B cell (primary cell): ENCODE results near the gene KRT28. TPM values are rescaled to one million over a fixed set of nuclear protein-coding genes. Genes with fewer than 3 reads are reported as not detected.

ENCODE experiments used
- ATAC-seq: fragments of 200-7000 bp; cut with Tn5 transposase; one replicate; pipeline ENCODE4 v1.10.0; 2021; ENCODE audit warnings: low read depth, mild to moderate bottlenecking, moderate number of reproducible peaks, moderate library complexity
- CTCF ChIA-PET: fragments of 350-600 bp; sonication (Branson Sonifier 250); formaldehyde crosslinking; loops from one replicate; lab custom pipeline; 2021; ENCODE audit warnings: antibody characterized with exemption, inconsistent platforms; lab: Charles Lee
- POLR2A ChIA-PET: fragments of 350-600 bp; sonication (Branson Sonifier 250); formaldehyde crosslinking; loops from one replicate; lab custom pipeline; 2021; ENCODE audit warnings: antibody characterized with exemption; lab: Charles Lee
- DNase-seq: peaks from one replicate; pipeline ENCODE4 v3.0.0; 2013
- H2AFZ ChIP-seq: 2 replicates; pipeline ENCODE4 v1.6.1; 2012; ENCODE audit warnings: mild to moderate bottlenecking, low read depth, low read length; ENCODE audit not compliant: insufficient read depth, poor library complexity, severe bottlenecking
- H3K27ac ChIP-seq, 2 donors: 1 replicate in 1 of 2; 2 replicates in 1 of 2; pipeline ENCODE4 v1.5.1; 2012 to 2013; ENCODE audit warnings: low read length in 2 of 2, mild to moderate bottlenecking in 2 of 2, moderate library complexity in 1 of 2
- H3K27me3 ChIP-seq, 4 experiments: fragments of 200-600 bp in 1 of 4; sonication (generic) in 1 of 4; replicated peaks in 1 of 4; 1 replicate in 2 of 4; 2 replicates in 2 of 4; pipeline versions ENCODE4 v1.6.1 to v1.7.0; 2013 to 2016; ENCODE audit warnings: low read length in 3 of 4, mild to moderate bottlenecking in 2 of 4, mixed read lengths in 1 of 4, moderate library complexity in 1 of 4; ENCODE audit not compliant: insufficient read depth in 4 of 4, control insufficient read depth in 3 of 4; ENCODE audit errors: control extremely low read depth in 1 of 4
- H3K36me3 ChIP-seq, 2 experiments: replicated peaks in 1 of 2; 1 replicate in 1 of 2; 2 replicates in 1 of 2; pipeline versions ENCODE4 v1.6.1 to v1.7.1; 2013; ENCODE audit warnings: low read length in 1 of 2; ENCODE audit not compliant: insufficient read depth in 2 of 2, control insufficient read depth in 1 of 2; ENCODE audit errors: control extremely low read depth in 1 of 2, extremely low read depth in 1 of 2
- H3K4me1 ChIP-seq, 2 donors: fragments of 200-600 bp in 1 of 2; sonication (generic) in 1 of 2; 1 replicate in 1 of 2; 2 replicates in 1 of 2; pipeline versions ENCODE4 v1.5.1 to v1.6.1; 2013 to 2017; ENCODE audit warnings: low read length in 2 of 2; ENCODE audit not compliant: control insufficient read depth in 2 of 2, insufficient read depth in 2 of 2
- H3K4me2 ChIP-seq: replicated peaks from 2 replicates; pipeline ENCODE3; 2012; ENCODE audit warnings: mild to moderate bottlenecking, low read depth, low read length; ENCODE audit not compliant: poor library complexity, severe bottlenecking
- H3K4me3 ChIP-seq, 5 experiments: fragments of 200-600 bp in 1 of 5; sonication (generic) in 1 of 5; 1 replicate in 3 of 5; 2 replicates in 2 of 5; pipeline versions ENCODE4 v1.5.1 to v1.7.0; 2011 to 2016; ENCODE audit warnings: low read length in 4 of 5, mild to moderate bottlenecking in 4 of 5, low read depth in 2 of 5, control low read depth in 1 of 5, moderate library complexity in 1 of 5; ENCODE audit not compliant: insufficient read depth in 1 of 5; ENCODE audit errors: control extremely low read depth in 1 of 5, extremely low read depth in 1 of 5
- H3K79me2 ChIP-seq: fragments of 200-600 bp; sonication (generic); one replicate; pipeline ENCODE4 v1.6.0; 2016; ENCODE audit warnings: low read length; ENCODE audit not compliant: control insufficient read depth, insufficient read depth
- H3K9ac ChIP-seq: fragments of 200-600 bp; sonication (generic); 2 replicates; pipeline ENCODE4 v1.6.1; 2017; ENCODE audit warnings: mild to moderate bottlenecking, low read length, moderate library complexity
- H3K9me3 ChIP-seq, 3 donors: one replicate each; pipeline versions ENCODE4 v1.6.1 to v1.7.1; 2013; ENCODE audit warnings: low read length in 2 of 3; ENCODE audit not compliant: control insufficient read depth in 2 of 3, insufficient read depth in 1 of 3; ENCODE audit errors: control extremely low read depth in 1 of 3
- H4K20me1 ChIP-seq: 2 replicates; pipeline ENCODE4 v1.6.0; 2012; ENCODE audit warnings: mild to moderate bottlenecking, low read length; ENCODE audit not compliant: insufficient read depth, control insufficient read depth, poor library complexity, severe bottlenecking
- H3K27ac Mint-ChIP-seq: one replicate; pipeline ENCODE4 v1.8.0; 2021; ENCODE audit warnings: mixed read lengths
- H3K27me3 Mint-ChIP-seq: one replicate; pipeline ENCODE4 v1.8.0; 2021; ENCODE audit warnings: mixed read lengths
- H3K4me1 Mint-ChIP-seq: one replicate; pipeline ENCODE4 v1.8.0; 2021; ENCODE audit warnings: mixed read lengths
- H3K4me3 Mint-ChIP-seq: one replicate; pipeline ENCODE4 v1.8.0; 2021; ENCODE audit warnings: mixed read lengths
- H3K9me3 Mint-ChIP-seq: one replicate; pipeline ENCODE4 v1.8.0; 2022; ENCODE audit warnings: mixed read lengths; ENCODE audit not compliant: insufficient read depth
- EZH2 ChIP-seq: IDR thresholded peaks from 2 replicates; pipeline ENCODE4 v1.6.1; 2012; ENCODE audit warnings: borderline replicate concordance, low read depth, mild to moderate bottlenecking, moderate library complexity, low read length; ENCODE audit not compliant: insufficient read depth, poor library complexity, severe bottlenecking
- WGBS: methylation state at CpG from one replicate; pipeline ENCODE4 v1.1.5; 2013; ENCODE audit warnings: missing lambda C conversion rate; ENCODE audit not compliant: insufficient coverage; 5-methylcytosine and 5-hydroxymethylcytosine counted together
- intact Hi-C: fragments of 100-400 bp; cut with micrococcal nuclease; formaldehyde crosslinking; loops from one replicate; pipeline ENCODE4 v1.10.0; 2022
- polyA plus RNA-seq: library from polyadenylated mRNA; depleted of rRNA; stranded (reverse); fragments of >200 nt; gene quantifications from 2 replicates; pipeline ENCODE4 v1.2.3, GENCODE V29; 2012
- total RNA-seq, 2 donors: library from RNA; stranded (reverse); fragments of 120-200 nt in 1 of 2; gene quantifications; 1 replicate in 1 of 2; 2 replicates in 1 of 2; pipeline versions ENCODE4 v1.2.3 to v1.2.4, GENCODE V29; 2013 to 2022
- TF ChIP-seq, protein P1 (sequence below): fragments of 200-600 bp; IDR thresholded peaks from one replicate; pipeline ENCODE4 v1.8.0; 2022; ENCODE audit warnings: antibody characterized with exemption, mild to moderate bottlenecking

KRT28 gene
- total and polyA plus RNA-seq, 2 donors (not counting 1 experiment from before 2014, with no cell fraction given): not detected

DNA sequence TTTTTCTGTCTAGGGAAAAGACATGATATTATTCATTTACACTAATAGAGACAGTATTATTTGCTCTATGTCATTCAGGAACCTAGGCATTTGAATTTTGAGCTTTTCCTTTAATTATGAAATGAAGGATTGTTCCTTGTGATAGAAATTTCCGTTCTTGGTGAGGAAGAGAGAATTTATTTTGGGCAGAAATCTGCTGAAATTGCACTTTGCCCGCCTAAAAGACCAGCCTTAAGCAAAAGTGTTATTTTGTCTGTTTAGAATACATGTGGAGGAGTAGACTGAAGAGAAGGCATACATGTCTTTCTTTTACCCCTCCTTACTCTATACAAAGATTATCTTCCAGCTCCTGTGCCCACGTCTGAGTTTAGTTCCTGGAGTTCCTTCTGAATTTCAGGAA lies 39.4 kb upstream of the KRT28 start:
- Mint-ChIP-seq H3K27me3 (peaks cover 34% of the 10 kb centered on the region), H3K4me3 (no peak overlapping the region), H3K9me3 (no peaks in the 10 kb centered on the region), H3K27ac (no peak overlapping the region), H3K4me1 (peaks cover 3% of the 10 kb centered on the region)
- no peak overlapping the region for H3K27ac ChIP-seq
- H3K4me2 ChIP-seq: no peak overlapping the region
- TF ChIP-seq, protein P1, sequence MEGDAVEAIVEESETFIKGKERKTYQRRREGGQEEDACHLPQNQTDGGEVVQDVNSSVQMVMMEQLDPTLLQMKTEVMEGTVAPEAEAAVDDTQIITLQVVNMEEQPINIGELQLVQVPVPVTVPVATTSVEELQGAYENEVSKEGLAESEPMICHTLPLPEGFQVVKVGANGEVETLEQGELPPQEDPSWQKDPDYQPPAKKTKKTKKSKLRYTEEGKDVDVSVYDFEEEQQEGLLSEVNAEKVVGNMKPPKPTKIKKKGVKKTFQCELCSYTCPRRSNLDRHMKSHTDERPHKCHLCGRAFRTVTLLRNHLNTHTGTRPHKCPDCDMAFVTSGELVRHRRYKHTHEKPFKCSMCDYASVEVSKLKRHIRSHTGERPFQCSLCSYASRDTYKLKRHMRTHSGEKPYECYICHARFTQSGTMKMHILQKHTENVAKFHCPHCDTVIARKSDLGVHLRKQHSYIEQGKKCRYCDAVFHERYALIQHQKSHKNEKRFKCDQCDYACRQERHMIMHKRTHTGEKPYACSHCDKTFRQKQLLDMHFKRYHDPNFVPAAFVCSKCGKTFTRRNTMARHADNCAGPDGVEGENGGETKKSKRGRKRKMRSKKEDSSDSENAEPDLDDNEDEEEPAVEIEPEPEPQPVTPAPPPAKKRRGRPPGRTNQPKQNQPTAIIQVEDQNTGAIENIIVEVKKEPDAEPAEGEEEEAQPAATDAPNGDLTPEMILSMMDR: no peak
- no peak for TF ChIP-seq EZH2
- ATAC-seq: no peak
- H3K36me3 ChIP-seq: peaks cover 0 to 1% of the 10 kb centered on the region in 2 experiments
- no peaks in the 10 kb centered on the region for H3K4me1 ChIP-seq
- peaks cover 0 to 13% (median 4%) of the 10 kb centered on the region in 4 experiments for H3K27me3 ChIP-seq
- POLR2A ChIA-PET: no interaction called here
- no peaks in the 10 kb centered on the region for H3K9me3 ChIP-seq
- CTCF ChIA-PET: interaction anchor here (0.9 kb wide), 1 partner anchor 824 kb away, joined by 3 read pairs; no protein-coding TSS in a partner anchor
- intact Hi-C loops: no loop called here
- WGBS: 77% methylated on average over 2 of the region's 3 CpGs
- H3K4me3 ChIP-seq: no peak overlapping the region
- no peak for DNase-seq
- no peak overlapping the region for H3K9ac ChIP-seq
- H3K79me2 ChIP-seq: no peaks in the 10 kb centered on the region
- no peaks in the 10 kb centered on the region for H4K20me1 ChIP-seq
- no peak overlapping the region for H2AFZ ChIP-seq

DNA sequence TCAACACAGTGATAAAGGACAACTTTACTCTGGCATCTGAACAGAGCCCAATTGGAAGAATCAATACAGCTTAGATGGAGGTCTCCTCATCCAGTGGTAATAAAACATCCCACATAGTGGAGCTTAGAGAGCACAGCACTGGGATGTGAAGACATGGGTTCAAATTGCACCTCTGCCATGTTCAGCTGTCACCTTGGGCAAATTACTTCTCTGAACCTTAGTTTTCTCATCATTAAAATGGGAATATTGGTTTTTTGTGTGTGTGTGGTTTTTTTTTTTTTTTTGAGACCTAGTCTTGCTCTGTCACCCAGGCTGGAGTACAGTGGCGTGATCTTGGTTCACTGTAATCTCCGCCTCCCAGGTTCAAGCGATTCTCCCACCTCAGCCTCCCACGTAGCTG lies 36.3 kb upstream of the KRT28 start:
- TF ChIP-seq, protein P1: no peak

More for the DNA sequence above, 36.3 kb upstream of the KRT28 start:
- Mint-ChIP-seq H3K27me3 (peaks cover 11% of the 10 kb centered on the region), H3K4me3 (no peak overlapping the region), H3K9me3 (no peaks in the 10 kb centered on the region), H3K4me1 (no peaks in the 10 kb centered on the region), H3K27ac (no peak overlapping the region)
- Histone ChIP-seq H3K4me3 (no peak overlapping the region), H3K27me3 (no peaks in the 10 kb centered on the region), H3K4me1 (no peaks in the 10 kb centered on the region), H2AFZ (no peak overlapping the region), H3K4me2 (no peak overlapping the region), H3K36me3 (peaks cover 0 to 1% of the 10 kb centered on the region in 2 experiments), H3K9ac (no peak overlapping the region), H3K79me2 (no peaks in the 10 kb centered on the region), H3K27ac (no peak overlapping the region), H4K20me1 (no peaks in the 10 kb centered on the region), H3K9me3 (no peaks in the 10 kb centered on the region)
- no peak for DNase-seq
- POLR2A ChIA-PET: no interaction called here
- no peak for ATAC-seq
- intact Hi-C loops: no loop called here
- CTCF ChIA-PET: interaction anchor here (1.7 kb wide), 1 partner anchor 20 kb away, joined by 4 read pairs; no protein-coding TSS in a partner anchor
- no CpG with 5 or more reads among the region's 4 CpGs for WGBS
